Choroid plexus epithelial cell (primary cell): Measurements from ENCODE around the gene STYXL2.

ENCODE experiments used
- DNase-seq: peaks from one replicate; pipeline ENCODE4 v3.0.0-alpha.2; 2010; ENCODE audit warnings: low read depth
- H3K4me3 ChIP-seq: 2 replicates; pipeline ENCODE4 v1.5.1; 2011; ENCODE audit warnings: low read depth, mild to moderate bottlenecking, control low read depth, low read length, moderate library complexity
- TF ChIP-seq, protein P1 (sequence below): conservative IDR thresholded peaks from 2 replicates; pipeline ENCODE4 v1.5.1; 2011; ENCODE audit warnings: low read depth, mild to moderate bottlenecking, control low read depth, inconsistent platforms, low read length, moderate library complexity

Gene STYXL2

DNA sequence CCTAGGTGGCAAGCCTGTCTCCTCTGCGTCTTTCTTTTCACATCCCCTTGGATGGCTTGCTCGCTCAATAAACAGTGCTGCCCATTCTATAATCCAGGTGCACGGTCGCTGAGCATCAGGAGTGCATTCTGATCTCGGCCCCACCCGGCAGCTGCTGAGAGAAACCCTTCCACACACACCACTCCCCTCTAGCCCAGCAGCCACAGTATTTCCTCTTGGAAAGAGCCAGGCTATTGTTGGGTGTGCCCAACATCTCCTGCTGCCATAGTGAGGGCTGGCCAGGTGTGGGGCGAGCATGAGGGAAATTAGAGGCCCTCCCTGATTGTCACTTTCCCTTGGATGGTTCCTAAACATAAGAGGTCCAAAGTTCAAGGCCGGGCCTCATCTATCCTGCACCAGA, 28.4 kb upstream of the STYXL2 start:
- TF ChIP-seq, protein P1, sequence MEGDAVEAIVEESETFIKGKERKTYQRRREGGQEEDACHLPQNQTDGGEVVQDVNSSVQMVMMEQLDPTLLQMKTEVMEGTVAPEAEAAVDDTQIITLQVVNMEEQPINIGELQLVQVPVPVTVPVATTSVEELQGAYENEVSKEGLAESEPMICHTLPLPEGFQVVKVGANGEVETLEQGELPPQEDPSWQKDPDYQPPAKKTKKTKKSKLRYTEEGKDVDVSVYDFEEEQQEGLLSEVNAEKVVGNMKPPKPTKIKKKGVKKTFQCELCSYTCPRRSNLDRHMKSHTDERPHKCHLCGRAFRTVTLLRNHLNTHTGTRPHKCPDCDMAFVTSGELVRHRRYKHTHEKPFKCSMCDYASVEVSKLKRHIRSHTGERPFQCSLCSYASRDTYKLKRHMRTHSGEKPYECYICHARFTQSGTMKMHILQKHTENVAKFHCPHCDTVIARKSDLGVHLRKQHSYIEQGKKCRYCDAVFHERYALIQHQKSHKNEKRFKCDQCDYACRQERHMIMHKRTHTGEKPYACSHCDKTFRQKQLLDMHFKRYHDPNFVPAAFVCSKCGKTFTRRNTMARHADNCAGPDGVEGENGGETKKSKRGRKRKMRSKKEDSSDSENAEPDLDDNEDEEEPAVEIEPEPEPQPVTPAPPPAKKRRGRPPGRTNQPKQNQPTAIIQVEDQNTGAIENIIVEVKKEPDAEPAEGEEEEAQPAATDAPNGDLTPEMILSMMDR = no peak

DNA sequence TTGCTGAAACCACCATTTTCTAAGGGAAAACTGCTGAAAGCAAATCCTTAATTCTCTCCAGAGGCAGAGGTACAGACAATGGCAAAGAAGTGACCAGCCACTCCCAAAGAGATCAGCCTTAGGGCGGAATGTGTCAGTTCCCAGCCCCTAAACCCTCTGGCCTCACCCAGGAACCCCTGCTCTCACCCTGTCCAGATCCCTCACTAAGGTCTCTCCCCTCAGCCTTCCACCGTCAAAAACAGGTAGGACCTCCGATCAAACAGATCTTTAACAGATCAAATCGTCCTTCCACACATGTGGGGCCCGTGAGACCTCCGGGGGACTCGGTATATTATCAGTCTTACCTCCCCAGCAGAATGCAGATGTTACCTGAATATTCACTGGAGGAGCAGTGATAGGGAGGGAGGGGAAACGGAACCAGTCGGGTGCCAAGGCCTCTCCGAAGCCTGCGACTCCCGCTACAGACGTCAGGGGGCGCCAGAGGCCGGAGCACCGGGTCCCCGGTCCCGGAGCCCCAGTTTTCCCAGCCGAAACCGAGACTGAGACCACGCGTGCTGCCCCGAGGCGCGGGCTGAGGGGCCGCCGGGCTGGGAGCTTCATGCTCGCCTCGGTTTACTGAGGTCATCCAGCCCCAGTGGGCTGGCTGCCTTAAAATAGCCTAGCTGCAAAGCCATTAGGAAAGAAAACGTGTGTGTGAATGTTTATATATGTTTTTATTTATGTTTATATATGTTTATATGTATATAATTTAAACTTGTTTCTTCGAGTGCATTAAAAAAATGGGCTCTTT, 27.3 kb upstream of the STYXL2 start:
- peak; percentile 62 for DNase-seq
- TF ChIP-seq, protein P1 = peak; percentile 93
- peak overlapping the region; percentile 47 for H3K4me3 ChIP-seq

More for the DNA sequence above, 28.4 kb upstream of the STYXL2 start:
- H3K4me3 ChIP-seq = no peak overlapping the region
- no peak for DNase-seq

DNA sequence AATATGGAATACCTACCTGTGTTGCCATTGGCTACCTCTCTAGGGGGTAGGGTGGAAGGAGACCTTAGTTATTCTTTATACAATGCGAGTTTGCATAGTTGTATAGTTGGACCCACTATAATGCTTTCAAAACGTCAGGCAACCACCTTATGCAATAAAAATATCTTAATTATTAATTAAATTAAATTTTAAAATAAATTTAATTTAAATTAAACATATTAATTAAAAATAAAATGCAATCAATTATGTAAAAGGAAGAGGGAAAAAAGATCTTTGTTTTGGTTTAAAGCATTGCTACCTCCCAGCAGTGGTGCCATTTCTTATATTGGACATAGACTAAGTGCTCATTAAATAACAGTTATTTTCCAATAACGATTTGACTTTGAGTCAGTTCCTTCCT, 26.0 kb upstream of the STYXL2 start:
- DNase-seq = no peak
- TF ChIP-seq, protein P1 = no peak
- H3K4me3 ChIP-seq = no peak overlapping the region

DNA sequence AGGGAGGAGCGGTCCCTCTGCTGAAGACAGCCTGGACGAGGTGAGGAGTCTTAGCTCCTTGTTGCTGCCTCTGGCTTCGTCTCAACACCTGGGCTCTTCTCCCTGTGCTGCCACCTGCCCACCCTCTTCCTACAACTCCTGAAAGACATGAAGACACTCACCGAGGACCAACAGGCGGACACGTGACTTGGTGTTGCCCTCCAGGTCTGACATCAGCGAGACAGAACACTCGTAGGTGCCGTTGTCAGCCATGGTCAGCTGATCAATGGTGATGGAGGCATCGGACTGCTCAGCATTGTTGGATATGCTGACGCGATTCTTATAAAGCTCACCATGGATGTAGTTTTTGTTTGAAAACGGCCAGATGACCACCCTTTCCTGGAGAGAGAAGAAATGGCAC, 25.1 kb upstream of the STYXL2 start:
- H3K4me3 ChIP-seq = no peak overlapping the region
- TF ChIP-seq, protein P1 = no peak
- no peak for DNase-seq

DNA sequence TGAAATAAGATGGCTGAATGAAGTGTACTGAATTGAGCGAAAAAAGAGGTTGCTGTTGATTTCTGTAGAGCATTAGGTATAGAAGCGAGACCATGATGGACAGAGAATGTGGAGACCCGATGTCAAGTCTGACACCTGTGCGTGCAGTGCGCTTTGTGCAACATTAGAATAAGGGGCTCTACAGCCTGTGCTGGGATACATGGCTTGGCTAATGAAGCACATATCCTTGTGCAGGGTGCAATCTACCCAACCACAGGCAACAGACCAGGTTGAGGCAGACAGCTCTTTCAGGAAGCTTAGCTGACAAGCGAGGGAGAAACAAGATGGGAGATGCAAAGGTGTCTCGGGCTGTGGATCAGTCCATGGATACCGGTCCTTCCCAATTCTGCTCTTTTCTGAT, 22.6 kb upstream of the STYXL2 start:
- no peak overlapping the region for H3K4me3 ChIP-seq
- DNase-seq = no peak
- TF ChIP-seq, protein P1 = no peak

DNA sequence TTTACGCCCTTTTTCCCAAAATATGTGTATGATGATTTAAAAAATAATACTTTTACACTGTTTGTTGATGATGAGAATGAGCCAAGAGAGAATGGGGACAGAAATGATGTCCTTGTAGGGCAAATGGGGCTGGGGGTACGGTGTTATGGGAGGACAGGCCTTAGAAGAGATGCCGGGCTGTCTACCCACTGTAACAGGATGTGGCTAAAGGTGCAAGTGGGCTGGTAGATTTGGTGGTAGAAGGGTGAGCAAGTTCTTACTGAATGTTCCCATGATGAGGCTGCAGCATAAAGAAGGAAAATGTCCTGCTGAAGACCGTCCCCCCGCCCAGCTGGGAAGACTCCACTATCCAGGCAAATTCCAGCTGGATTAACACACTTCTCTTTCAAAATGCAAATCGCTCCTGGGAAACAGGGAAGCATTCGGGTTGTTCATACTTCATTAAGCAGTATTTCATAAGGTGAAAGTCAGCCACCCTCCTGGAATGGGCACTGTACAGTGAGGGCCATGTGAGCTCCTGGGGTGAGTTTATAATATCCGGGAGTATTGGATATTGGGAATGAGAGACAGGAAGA, 17.7 kb upstream of the STYXL2 start:
- TF ChIP-seq, protein P1 = no peak
- no peak for DNase-seq
- no peak overlapping the region for H3K4me3 ChIP-seq
